HFF-Myc (cell line): Measurements from ENCODE around the gene CDR2.
A peak's percentile ranks its signal among the peaks of the same experiment; 100 is the strongest.

ENCODE experiments used
- DNase-seq: peaks from one replicate; pipeline ENCODE4 v3.0.0-alpha.2; 2011; ENCODE audit warnings: low read depth; ENCODE audit errors: extremely low read depth
- H3K4me3 ChIP-seq: replicated peaks from 2 replicates; pipeline ENCODE4 v1.5.1; 2011; ENCODE audit warnings: low read depth, mild to moderate bottlenecking, control low read depth, low read length
- CTCF ChIP-seq: IDR thresholded peaks from 2 replicates; pipeline ENCODE4 v1.5.1; 2012; ENCODE audit warnings: mild to moderate bottlenecking, low read depth, low read length, control low read depth; ENCODE audit errors: missing control alignments

The CDR2 gene

GRCh38 chr16:22417019-22417418 is 42.6 kb upstream of the CDR2 start:
- no peak overlapping the region for H3K4me3 ChIP-seq
- DNase-seq, result no peak
- TF ChIP-seq CTCF, result no peak

- no peak for DNase-seq
- TF ChIP-seq CTCF, result no peak
- H3K4me3 ChIP-seq, result no peak overlapping the region
These were observed 39.4 kb upstream of the CDR2 start for GRCh38 chr16:22413819-22414218.

- TF ChIP-seq CTCF, result no peak
- no peak for DNase-seq
- no peak overlapping the region for H3K4me3 ChIP-seq
These were observed 33.1 kb upstream of the CDR2 start for GRCh38 chr16:22407486-22407885.

- no peak for DNase-seq
- no peak overlapping the region for H3K4me3 ChIP-seq
- TF ChIP-seq CTCF, result no peak
These were observed 27.8 kb upstream of the CDR2 start for GRCh38 chr16:22402191-22402590.

GRCh38 chr16:22400900-22401299 is 26.5 kb upstream of the CDR2 start:
- no peak for DNase-seq
- no peak for TF ChIP-seq CTCF
- H3K4me3 ChIP-seq, result no peak overlapping the region

- DNase-seq, result no peak
- no peak overlapping the region for H3K4me3 ChIP-seq
- no peak for TF ChIP-seq CTCF
These were observed 23.5 kb upstream of the CDR2 start for GRCh38 chr16:22397931-22398330.

GRCh38 chr16:22397464-22397863 is 23.0 kb upstream of the CDR2 start:
- H3K4me3 ChIP-seq, result no peak overlapping the region
- no peak for TF ChIP-seq CTCF
- DNase-seq, result peak; percentile 59
